ENCODE results near the gene FGD2. TPM values are rescaled to one million over a fixed set of nuclear protein-coding genes. Genes with fewer than 3 reads are reported as not detected.

Gene FGD2
- total RNA-seq, 1 experiment from 2014 or later: 0.10 TPM

DNA sequence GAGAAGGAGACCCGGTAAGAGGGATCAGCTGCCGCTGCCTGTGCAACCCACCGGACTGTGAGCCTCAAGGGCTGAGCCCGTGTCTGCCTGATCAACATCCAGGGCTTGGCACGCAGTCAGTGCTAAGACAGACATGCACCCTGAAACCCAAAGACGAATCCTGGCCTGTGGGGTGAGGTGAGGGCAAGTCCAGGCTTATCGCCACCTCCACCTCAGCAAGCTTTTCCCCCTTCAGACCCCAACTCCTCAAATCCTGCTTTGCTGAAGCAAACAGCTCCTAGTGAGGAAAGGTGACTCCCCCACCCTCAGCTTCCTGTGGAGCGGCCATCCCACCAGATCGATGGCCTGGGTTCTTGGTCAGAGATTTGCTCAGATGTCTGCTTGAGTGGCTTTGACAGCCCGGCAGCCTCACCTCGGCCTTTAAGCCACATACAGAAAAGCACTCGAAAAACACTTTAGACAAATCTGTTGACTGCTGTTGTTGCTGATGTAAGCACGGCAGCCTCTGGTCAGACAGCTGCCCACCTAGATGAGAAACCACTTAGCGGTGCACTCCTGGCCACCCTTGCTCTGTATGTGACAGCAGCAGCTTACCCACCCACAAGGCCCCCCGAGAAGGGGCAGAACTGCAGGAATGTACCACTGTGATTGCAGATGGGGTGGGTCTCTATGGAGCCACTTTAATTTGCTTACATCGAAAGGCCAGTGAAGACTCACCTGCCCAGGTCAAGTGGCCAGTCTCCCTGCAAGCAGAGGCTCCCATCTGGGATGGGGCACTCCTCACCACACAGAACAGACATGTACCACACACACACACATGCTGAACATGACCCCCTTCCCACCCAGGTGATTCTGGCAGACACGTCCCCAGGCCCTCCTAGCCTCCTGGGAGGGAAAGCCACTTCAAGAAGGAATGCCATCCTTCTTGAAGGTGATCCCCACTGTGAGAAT lies 34.3 kb upstream of the FGD2 start:
- Histone ChIP-seq H2AFZ (ENCODE audit: low read depth, low read length, poor library complexity, severe bottlenecking) (no peak overlapping the region), H3K36me3 (ENCODE audit: control insufficient read depth in 1 of 2, insufficient read depth in 2 of 2, low read length in 2 of 2) (peaks cover 55 to 80% of the 10 kb centered on the region in 2 experiments), H3K9ac (ENCODE audit: low read length) (no peak overlapping the region), H3K4me2 (ENCODE audit: low read length) (no peak overlapping the region), H3K79me2 (ENCODE audit: insufficient read depth, low read length) (no peaks in the 10 kb centered on the region; the same call in 1 of the 2 replicates), H3K9me3 (ENCODE audit: control insufficient read depth in 1 of 2, insufficient read depth in 1 of 2, low read depth in 1 of 2, low read length in 2 of 2) (no peaks in the 10 kb centered on the region), H3K27me3 (ENCODE audit: insufficient read depth, low read length) (no peaks in the 10 kb centered on the region), H3K27ac (ENCODE audit: low read depth, low read length) (peak overlapping the region; percentile 35), H3K4me3 (replicated peaks in 1 of 2; ENCODE audit: low read depth in 1 of 2, low read length in 2 of 2) (no peak overlapping the region), H4K20me1 (ENCODE audit: insufficient read depth) (no peaks in the 10 kb centered on the region), H3K9me2 (ENCODE audit: insufficient read depth) (no peaks in the 10 kb centered on the region), H3K4me1 (ENCODE audit: control insufficient read depth in 1 of 2, insufficient read depth in 2 of 2, low read length in 2 of 2) (no peaks in the 10 kb centered on the region)
- POLR2A ChIA-PET: interaction anchor here (0.6 kb wide), 1 partner anchor 82 kb away, joined by 3 read pairs; no protein-coding TSS in a partner anchor
- DNase-seq (ENCODE audit: low read depth, low spot score) (no peak), ATAC-seq (no peak)
- intact Hi-C loops (cut with micrococcal nuclease): no loop called here
- BruUV-seq (replicated peaks): no TSS peak
- RAD21 ChIA-PET (ENCODE audit: low non-redundant PET in 1 of 2, low total read pairs in 2 of 2, uncharacterized antibody in 2 of 2, unreplicated experiment in 2 of 2): no interaction called here
- TF ChIP-seq CEBPB (IDR thresholded peaks at IDR 0.05; ENCODE audit: low read depth) (no peak), POLR2A (IDR thresholded peaks at IDR 0.05; ENCODE audit: borderline replicate concordance, extremely low read depth, insufficient read depth, insufficient read length) (no peak), EGR1 (IDR thresholded peaks at IDR 0.05; ENCODE audit: low read depth) (no peak), ATF3 (IDR thresholded peaks at IDR 0.05) (no peak), TCF7L2 (IDR thresholded peaks at IDR 0.05; ENCODE audit: borderline replicate concordance, extremely low read depth, insufficient read depth, insufficient read length) (no peak), ELF1 (IDR thresholded peaks at IDR 0.05; ENCODE audit: borderline replicate concordance, low read depth) (no peak), ZNF274 (IDR thresholded peaks at IDR 0.05; ENCODE audit: low read depth, low read length) (no peak), RAD21 (IDR thresholded peaks at IDR 0.05; ENCODE audit: low read depth) (no peak), REST (IDR thresholded peaks at IDR 0.05; ENCODE audit: low read depth) (no peak), SRF (IDR thresholded peaks at IDR 0.05; ENCODE audit: low read depth) (no peak), CBX3 (IDR thresholded peaks at IDR 0.05; ENCODE audit: low read depth) (no peak), EZH2phosphoT487 (IDR thresholded peaks at IDR 0.05; ENCODE audit: borderline replicate concordance) (no peak), ZFX (IDR thresholded peaks at IDR 0.05) (no peak), YY1 (IDR thresholded peaks at IDR 0.05; ENCODE audit: extremely low read depth, insufficient replicate concordance, low read depth, low read length) (no peak), JUND (IDR thresholded peaks at IDR 0.05) (no peak), POLR2AphosphoS5 (IDR thresholded peaks at IDR 0.05; ENCODE audit: low read depth, low read length) (no peak), MAX (IDR thresholded peaks at IDR 0.05) (no peak), SP1 (IDR thresholded peaks at IDR 0.05; ENCODE audit: low read depth) (no peak)
- TF ChIP-seq, protein P1, sequence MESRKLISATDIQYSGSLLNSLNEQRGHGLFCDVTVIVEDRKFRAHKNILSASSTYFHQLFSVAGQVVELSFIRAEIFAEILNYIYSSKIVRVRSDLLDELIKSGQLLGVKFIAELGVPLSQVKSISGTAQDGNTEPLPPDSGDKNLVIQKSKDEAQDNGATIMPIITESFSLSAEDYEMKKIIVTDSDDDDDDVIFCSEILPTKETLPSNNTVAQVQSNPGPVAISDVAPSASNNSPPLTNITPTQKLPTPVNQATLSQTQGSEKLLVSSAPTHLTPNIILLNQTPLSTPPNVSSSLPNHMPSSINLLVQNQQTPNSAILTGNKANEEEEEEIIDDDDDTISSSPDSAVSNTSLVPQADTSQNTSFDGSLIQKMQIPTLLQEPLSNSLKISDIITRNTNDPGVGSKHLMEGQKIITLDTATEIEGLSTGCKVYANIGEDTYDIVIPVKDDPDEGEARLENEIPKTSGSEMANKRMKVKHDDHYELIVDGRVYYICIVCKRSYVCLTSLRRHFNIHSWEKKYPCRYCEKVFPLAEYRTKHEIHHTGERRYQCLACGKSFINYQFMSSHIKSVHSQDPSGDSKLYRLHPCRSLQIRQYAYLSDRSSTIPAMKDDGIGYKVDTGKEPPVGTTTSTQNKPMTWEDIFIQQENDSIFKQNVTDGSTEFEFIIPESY (IDR thresholded peaks at IDR 0.05; ENCODE audit: extremely low read depth, insufficient replicate concordance, low read length): no peak
- CTCF ChIA-PET: no interaction called here
